Suppressor macrophage (primary cell): ENCODE results near the gene FBXL7.

Experiments
- DNase-seq, 4 experiments: peaks; one replicate each; pipeline ENCODE4 v3.0.0-alpha.2; 2020 to 2022

The FBXL7 gene

GRCh38 chr5:15502208-15502607 lies 2.2 kb downstream of the FBXL7 start:
- no peak for DNase-seq

GRCh38 chr5:15506146-15506545 lies 6.2 kb downstream of the FBXL7 start:
- DNase-seq = no peak

GRCh38 chr5:15506897-15507296 lies 6.9 kb downstream of the FBXL7 start:
- DNase-seq = no peak

GRCh38 chr5:15510092-15510491 lies 10.1 kb downstream of the FBXL7 start:
- no peak for DNase-seq

GRCh38 chr5:15510831-15511230 lies 10.9 kb downstream of the FBXL7 start:
- no peak for DNase-seq

GRCh38 chr5:15513431-15513830 lies 13.5 kb downstream of the FBXL7 start:
- no peak for DNase-seq

GRCh38 chr5:15513911-15514310 lies 13.9 kb downstream of the FBXL7 start:
- DNase-seq = no peak

- DNase-seq = no peak
These were observed 15.2 kb downstream of the FBXL7 start for GRCh38 chr5:15515229-15515628.

GRCh38 chr5:15516486-15516885 lies 16.5 kb downstream of the FBXL7 start:
- no peak for DNase-seq

GRCh38 chr5:15518786-15519185 lies 18.8 kb downstream of the FBXL7 start:
- DNase-seq = no peak

GRCh38 chr5:15520856-15521255 lies 20.9 kb downstream of the FBXL7 start:
- no peak for DNase-seq

GRCh38 chr5:15521381-15522186 lies 21.6 kb downstream of the FBXL7 start:
- DNase-seq = no peak

- no peak for DNase-seq
These were observed 22.2 kb downstream of the FBXL7 start for GRCh38 chr5:15522187-15522520.

- DNase-seq = no peak
These were observed 24.7 kb downstream of the FBXL7 start for GRCh38 chr5:15524712-15525111.

GRCh38 chr5:15525703-15526275 lies 25.8 kb downstream of the FBXL7 start:
- no peak for DNase-seq

GRCh38 chr5:15526413-15526812 lies 26.4 kb downstream of the FBXL7 start:
- no peak for DNase-seq

GRCh38 chr5:15528476-15528875 lies 28.5 kb downstream of the FBXL7 start:
- DNase-seq = no peak

- DNase-seq = no peak
These were observed 29.0 kb downstream of the FBXL7 start for GRCh38 chr5:15529013-15529412.

- no peak for DNase-seq
These were observed 29.8 kb downstream of the FBXL7 start for GRCh38 chr5:15529821-15530220.

GRCh38 chr5:15533129-15533893 lies 33.3 kb downstream of the FBXL7 start:
- no peak for DNase-seq

GRCh38 chr5:15535938-15536337 lies 36.0 kb downstream of the FBXL7 start:
- no peak for DNase-seq

- no peak for DNase-seq
These were observed 38.5 kb downstream of the FBXL7 start for GRCh38 chr5:15538516-15538915.

GRCh38 chr5:15539951-15540350 lies 40.0 kb downstream of the FBXL7 start:
- DNase-seq = no peak

GRCh38 chr5:15544039-15544438 lies 44.1 kb downstream of the FBXL7 start:
- no peak for DNase-seq
